DMS153 treated with DMSO at 0.1 percent for 48 hours (cell line): ENCODE data around the gene SENP1.
"Not testable (repeated sequence)": the region's sequence is repeated elsewhere in the genome, so short reads cannot be mapped to it uniquely, and the experiment has no call there.

Experiments
- DNase-seq: peaks from one replicate; lab custom pipeline; 2025; ENCODE audit not compliant: unreplicated experiment; lab: John Stamatoyannopoulos, UW

The SENP1 gene

DNA sequence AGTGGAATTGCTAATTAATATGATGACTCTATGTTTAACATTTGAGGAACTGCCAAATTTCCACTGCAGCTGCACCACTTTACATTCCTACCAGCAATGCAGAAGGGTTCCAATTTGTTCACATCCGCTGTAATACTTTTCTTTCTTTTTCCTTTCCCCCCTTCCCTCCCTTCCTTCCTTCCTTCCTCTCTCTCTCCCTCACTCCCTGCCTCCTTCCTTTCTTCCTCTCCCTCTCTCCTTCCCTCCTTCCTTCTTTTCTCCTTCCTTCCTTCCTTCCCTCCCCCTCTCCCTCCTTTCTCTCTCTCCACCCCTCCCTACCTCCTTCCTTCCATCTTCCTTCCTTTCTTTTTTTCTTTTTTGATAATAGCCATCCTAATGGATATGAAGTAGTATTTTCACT is 10.1 kb upstream of the SENP1 start:
- DNase-seq: no peak

DNA sequence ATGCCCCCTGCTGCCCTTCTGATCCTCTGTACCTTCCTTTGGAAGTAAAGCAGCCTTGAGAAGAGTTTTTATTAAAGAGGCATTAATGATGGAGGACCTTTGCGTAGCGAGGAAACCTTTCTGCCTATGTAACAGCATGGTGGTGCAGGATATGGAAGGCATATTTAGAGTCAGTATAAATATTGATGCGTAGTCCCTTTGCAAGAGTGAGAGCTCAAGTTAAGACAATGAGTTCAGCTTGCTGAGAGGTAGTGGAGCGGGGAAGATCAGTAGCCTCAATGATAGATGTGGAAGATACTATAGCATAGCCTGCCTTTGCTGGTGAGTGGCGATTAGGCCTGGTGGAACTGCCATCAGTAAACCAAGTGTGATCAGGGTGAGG is 5.4 kb upstream of the SENP1 start:
- DNase-seq: not testable (repeated sequence)

DNA sequence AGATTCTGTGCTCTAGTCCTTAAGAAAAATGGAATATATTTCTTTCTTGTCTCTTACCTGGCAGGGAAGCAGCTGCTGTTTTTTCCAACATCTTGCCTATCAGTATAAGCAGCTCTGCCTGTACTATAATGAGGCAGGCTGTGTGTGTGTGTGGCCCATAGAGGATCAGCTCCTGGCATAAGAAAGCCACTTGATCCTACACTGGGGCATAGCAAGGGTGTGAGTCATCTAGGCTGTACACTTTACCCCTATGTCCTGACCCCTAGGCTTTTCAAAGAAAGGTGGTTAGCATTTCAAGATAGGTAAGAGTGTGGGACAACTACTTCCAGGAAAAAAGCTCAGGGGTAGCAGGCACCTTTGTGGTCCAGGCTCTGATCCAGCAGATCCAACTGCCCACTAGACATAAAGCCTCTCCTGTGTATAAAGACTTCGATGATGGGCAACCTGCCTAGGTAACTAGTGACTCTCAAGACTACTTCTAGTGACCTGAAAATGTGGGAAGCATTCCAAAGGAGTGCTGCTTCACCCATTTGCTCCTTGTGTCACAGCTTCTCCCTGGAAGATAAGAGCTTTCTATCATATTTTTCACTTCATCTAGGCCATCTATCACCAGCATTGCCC is 4.9 kb upstream of the SENP1 start:
- DNase-seq: no peak

DNA sequence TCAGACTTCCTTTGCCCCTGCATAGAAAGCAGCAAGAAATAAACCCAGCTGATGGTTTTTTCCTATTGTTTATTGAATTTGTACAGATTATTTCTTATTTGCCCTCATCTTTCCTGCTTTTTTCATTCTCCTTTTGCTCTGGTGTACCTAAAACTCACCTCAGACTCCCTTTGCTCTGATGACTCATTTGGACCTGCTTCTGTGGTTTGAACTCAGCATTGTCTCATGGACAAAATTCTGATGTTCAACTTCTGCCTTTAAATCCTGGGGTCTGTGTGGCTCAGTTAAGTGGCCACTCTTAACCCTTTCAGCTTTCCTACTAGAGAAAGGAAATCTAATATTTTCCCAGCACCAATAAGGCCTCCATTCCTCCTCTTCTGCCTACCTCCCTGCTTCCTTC is 3.5 kb upstream of the SENP1 start:
- no peak for DNase-seq

DNA sequence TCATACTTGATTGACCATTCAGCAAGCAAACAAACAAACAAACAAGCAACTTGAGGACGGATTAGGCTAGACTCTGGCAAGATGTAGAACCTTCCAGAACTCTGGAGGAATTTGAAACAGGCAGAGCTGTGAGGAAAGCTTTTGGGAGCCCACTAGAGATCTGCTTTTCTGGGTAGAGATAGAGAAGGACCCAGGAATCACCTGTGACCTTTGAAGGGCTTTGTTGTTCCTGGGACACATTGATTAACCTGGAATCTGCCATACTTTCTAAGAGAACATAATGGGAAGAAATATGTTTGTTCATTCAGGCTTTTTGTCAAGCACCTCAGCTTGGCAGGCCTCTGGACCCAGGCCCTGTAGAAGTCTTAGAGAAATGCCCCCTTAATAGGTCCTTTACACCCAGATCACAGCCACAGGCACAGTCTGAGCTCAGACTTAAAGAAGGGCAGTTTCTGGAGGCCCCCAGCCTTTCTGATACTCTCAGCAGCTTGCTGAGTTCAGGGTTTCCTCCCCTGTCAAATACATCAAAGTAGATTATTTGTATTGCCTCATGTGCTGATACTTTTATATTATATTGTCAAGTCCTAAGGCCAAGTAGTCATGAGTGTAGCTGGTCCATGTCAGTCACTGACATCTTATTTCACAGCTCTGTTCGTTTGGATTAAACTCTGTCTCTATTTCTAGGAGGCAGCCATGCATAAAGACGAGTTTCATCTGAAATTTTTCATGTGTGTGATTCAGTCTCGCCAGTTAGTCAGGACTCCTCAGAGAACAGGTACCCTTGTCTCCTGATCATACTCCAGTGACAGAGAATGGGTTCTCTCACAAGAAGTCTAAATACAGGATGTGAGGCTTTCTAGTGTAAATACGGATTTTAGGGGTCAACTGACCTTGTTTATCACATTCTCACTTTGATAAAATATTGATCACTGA is 1.1 kb upstream of the SENP1 start:
- DNase-seq: no peak

DNA sequence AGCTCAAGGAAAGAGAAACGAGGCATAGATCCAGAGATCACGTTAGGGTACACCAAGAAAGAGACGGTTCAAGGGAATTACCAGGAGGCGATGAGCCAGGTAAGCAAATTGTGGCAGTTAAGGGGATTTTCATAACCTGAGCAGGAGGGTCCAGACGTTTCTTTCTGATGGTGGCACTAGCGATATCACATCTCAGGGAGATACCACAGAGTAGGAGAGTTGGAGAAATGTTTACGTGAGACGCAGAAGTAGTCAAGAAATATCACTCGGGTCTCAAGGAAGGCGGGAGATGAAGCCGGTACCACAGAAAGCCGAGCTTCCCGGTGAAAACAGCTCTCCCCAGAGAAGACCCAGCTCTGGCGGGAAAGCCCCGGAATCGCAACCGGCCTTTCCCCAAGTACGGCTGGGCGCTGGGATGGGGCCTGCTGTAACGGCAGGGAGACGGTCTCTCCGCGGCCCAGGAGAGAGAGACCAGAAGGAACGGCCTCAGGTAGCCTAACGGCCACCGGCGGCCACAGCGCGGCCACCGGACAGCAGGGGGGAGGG is 485 bp downstream of the SENP1 start:
- peak; percentile 38 for DNase-seq

DNA sequence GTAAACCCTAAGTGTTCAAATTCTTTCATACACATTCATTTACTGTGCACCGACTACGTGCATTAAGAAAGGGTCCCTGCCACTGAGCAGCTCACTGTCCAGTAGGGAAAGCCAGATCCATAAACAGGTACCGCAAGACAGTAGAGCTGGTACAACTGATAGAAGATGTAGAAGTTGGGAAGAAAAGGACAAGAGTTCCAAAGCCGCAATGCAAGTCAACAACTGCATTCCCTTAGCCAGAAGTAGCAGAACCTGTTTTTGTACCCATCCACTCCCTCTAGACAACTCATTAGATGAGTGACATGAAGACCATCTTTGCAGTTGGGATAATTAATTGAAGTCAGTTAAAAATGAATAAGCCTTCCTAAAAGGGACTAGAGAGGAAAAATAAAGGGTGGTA is 1.3 kb downstream of the SENP1 start:
- no peak for DNase-seq

DNA sequence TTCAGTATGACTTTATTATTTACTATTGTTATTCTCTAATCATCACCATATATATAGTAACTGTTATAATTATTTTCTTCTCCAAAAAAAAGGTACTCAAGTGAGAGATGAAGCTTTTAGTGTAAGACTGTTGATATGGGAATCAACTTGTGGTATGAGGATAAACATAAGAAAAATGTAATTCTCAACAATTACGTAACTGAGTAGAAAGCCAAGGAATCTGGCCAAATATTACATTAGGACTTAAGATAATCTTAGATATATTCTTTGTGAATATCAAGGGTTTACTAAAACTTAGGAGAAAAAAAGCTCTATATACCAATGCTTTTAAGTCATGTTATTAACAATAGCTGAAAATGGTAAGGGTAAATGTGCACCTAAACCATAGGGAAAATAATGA is 13.3 kb downstream of the SENP1 start:
- DNase-seq: no peak

DNA sequence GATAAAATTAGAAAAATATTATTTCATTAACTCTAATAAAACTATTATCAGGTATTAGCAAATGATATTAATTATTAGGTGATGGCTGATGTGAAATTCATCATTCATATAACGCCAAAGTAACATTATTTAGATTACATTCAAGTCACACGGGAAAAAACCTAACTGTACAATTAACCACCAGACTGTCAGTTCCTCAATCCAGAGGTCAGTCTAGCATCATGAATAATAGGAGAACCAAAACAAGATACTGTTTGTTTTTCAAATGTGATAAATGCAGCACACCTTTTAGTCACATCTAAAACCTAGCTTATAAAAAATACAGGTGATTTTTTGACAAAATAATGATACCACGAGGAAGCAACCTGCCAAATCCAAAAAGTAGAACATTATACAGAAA is 19.6 kb downstream of the SENP1 start:
- DNase-seq: no peak

DNA sequence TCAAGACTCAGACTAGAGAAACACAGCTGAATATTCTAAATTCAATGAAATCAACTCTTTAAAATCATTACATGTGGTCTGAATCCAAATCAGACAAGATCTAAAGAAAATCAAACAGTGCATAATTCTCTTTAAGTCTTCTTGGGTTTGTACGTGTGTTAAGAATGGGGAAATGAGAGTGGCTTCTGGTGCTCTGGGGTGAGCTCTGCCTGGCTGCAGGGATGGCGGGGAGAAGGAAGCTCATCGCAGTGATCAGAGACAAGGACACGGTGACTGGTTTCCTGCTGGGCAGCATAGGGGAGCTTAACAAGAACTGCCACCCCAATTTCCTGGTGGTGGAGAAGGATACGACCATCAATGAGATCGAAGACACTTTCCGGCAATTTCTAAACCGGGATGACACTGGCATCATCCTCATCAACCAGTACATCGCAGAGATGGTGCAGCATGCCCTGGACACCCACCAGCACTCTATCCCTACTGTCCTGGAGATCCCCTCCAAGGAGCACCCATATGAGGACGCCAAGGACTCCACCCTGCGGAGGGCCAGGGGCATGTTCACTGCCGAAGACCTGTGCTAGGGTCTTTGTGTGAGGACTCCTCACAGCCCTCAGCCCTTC is 20.9 kb downstream of the SENP1 start:
- DNase-seq: no peak

DNA sequence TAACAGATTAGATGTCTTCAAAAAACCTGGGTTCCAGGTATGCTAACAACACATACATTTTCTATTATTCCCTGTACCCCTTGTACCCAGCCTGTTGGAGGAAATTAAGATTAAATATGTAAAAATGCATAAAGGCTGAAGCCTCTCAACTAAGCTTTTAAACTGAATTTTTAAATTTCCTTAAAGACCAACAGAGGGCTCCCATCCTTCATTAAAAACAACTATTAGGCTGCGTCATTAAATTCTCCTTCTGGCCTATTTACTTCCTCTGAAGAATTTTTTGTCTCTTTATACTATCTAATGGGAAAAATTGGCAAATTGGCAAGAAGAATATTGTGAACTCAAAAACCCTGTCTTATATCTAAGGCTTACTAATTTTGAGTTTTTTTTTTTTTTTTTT is 21.8 kb downstream of the SENP1 start:
- DNase-seq: no peak

DNA sequence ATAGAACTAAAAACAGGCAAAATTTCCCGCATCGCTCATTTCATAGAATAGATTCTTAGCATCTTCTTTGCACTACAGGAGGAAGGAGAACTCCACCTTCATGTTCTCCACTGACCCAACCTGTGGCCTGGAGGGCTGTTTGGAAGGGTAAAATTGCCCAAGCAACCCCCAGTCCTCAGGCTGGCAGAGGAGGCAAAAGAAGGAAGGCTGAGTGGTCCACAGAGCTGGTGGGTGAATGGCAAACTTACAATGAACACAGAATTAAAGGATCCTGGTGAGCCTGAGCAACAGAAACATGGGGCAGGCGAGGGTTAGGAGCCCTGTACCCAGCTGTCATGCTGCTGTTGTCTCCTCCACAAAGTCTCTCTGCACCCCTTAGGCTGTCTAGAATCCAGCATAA is 25.1 kb downstream of the SENP1 start:
- no peak for DNase-seq

DNA sequence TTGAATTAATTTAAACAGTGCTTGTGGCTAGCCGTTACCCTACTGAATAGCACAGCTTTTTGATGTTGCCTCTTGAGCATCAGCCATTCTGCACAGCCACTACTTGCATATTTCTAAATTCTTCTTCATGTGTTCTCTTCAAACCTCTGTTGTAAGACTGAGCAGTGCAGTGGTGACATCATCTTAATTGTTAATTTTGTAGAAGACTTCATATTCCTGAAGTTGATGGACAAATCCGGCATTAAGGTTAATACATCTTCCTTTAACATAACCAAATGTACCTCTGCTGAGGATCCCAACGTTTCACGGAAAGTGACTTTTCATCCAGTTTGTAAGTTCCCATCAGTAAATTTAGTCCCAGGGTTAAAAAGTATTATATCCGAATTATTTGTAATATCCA is 25.6 kb downstream of the SENP1 start:
- no peak for DNase-seq

DNA sequence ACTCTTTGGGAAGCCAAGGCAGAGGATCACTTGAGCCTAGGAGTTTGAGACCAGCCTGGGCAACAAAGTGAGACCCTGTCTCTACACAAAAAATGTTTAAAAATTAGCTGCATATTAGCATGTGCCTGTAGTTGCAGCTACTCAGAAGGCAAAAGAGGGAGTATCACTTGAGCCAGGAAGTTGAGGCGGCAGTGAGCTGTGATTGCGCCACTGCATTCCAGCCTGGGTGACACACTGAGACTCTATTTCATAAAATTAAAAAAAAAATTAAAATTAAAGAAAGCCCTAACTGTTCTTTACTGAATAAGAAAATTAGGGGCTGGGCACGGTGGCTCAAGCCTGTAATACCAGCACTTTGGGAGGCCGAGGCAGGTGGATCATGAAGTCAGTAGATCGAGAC is 27.0 kb downstream of the SENP1 start:
- no peak for DNase-seq

DNA sequence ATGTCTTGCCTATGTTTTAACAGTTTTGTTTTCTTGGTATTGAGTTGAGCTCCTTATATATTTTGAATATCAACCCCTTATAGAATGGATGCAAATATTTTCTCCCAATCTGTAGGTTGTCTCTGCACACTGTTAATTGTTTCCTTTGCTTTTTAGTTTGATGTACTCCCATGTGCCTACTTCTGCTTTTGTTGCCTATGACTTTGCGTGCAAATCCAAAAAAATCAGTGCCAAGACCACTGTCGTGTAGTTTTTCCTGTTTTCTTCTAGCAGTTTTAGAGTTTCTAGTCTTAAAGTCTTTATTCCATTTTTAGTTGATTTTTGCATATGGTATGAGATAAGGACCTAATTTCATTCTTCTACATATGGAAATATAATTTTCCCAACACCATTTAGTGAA is 28.8 kb downstream of the SENP1 start:
- DNase-seq: no peak

DNA sequence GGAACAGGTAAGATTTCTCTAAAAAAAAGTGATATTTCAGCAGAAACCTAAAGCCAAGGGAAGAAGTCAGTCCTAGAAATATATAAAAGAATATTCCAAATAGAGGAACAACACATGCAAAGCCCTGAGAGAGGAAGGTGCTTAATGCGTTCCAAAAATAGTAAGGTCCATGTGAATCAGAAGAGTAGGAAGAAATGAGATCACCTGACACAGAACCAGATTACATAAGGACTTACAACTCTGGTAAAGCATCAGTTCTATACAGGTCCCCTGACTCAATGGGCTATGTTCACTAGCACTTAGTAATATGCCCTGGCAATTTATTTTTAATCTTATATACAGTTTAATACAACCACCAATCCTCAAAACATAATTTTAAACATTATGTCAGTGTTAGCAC is 30.0 kb downstream of the SENP1 start:
- no peak for DNase-seq

DNA sequence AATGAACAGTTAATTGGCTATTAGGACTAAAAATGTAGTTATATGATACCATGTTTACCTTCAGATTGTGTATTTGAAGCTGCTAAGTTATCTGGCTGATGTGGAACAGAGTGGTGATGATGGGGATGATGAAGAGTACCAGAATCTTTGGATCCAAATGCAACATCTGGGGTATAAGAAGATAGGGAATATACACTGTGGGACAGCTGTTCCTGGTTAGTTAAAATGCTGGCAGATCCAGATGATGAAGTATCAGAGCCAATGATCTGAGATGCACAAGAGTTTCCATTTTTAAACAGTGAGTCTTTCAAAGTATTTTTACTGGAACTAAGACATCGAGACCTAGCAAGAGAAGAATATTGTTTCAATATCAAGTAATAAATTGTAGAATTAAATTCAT is 31.6 kb downstream of the SENP1 start:
- no peak for DNase-seq

DNA sequence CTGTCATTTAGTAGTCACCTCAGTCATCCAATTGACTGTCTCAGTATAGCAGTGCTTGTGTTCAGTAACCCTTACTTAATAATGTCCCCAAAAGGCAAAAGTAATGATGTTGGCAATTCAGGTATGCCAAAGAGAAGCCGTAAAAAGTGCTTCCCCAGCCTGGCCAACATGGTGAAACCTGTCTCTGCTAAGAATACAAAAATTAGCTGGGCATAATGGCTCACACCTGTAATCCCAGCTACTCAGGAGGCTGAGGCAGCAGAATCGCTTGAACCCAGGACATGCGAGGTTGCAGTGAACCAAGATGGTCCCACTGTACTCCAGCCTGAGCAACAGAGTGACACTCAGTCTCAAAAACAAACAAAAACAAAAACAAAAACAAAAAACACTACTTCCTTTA is 33.6 kb downstream of the SENP1 start:
- DNase-seq: no peak

DNA sequence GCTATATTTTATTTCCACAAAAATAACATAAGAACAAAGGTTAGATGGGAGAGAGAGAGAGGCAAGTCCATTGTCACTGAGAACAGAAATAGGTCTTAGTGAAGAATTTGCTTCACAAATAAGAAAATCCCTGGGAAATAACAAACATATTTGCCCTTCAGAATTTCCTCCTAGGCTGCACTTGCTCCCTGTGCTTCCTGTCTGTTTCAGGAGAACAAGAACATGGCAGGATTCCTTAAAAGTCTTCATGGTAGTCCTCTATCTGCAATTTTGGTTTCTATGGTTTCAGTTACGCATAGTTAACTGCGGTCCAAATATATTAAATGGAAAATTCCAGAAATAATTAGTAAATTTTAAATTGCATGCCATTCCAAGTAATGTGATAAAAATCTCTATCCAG is 34.1 kb downstream of the SENP1 start:
- DNase-seq: no peak

DNA sequence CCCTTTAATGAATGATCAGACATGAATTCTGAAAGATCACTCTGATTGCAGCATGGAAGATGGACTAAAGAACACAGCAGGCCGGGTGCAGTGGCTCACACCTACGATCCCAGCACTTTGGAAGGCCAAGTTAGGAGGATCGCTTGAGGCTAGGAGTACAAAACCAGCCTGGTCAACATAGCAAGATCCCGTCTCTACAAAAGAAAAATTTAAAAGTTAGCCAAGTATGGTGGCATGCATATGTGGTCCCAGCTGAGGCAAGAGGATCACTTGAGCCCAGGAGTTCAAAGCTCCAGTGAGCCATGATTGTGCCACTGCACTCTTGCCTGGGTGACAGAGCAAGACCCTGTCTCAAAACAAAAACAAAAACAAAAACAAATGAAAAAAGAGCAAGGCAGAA is 35.1 kb downstream of the SENP1 start:
- DNase-seq: no peak

DNA sequence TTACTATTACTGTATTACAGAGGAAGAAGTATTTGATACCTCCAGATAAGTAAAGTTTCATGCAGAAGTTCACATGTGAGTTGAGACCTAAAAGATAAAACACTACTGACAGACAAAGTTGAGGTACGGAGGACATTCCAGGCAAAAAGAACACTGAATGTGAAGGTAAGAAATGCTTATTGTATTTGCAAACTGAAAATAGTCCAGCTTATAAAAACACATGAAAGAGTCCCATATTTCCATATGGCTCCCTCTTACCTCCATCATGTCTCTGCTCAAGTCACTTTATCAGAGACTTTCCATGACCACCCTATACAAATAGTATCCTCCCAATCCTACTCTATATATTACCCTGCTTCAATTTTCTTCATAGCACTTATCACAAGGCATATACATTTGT is 35.8 kb downstream of the SENP1 start:
- no peak for DNase-seq

DNA sequence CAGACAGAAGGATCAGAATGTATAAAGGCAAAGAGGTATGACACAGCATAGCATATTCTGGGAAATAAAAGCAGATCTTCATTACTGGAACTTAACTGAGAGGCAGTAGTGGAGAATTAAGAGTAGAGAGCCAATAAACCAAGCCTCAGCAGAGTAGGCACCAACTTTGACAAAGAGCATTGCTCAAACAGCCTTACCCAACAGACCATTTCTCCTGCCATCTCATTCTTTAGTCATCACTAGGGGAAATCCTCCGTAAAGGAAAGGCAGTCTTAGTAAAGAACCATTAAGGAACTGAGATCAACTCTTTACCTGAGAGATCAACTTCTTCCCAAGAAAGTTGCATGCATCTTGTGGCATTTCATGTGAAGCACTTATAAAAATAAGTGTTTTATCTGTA is 36.6 kb downstream of the SENP1 start:
- DNase-seq: no peak
